Smooth muscle cell (in vitro differentiated cells): ENCODE results near the gene DEFB125. TPM values are rescaled to one million over a fixed set of nuclear protein-coding genes. Genes with fewer than 3 reads are reported as not detected.

Experiments
- DNase-seq: peaks from one replicate; lab custom pipeline; 2025; ENCODE audit not compliant: unreplicated experiment; lab: John Stamatoyannopoulos, UW
- H2AFZ ChIP-seq: fragments of 200-600 bp; sonication (generic); 2 replicates; pipeline ENCODE4 v1.6.0; 2016; ENCODE audit warnings: antibody characterized with exemption, low read depth, mild to moderate bottlenecking
- H3F3A ChIP-seq: fragments of 200-600 bp; sonication (generic); 2 replicates; pipeline ENCODE4 v1.6.0; 2017; ENCODE audit warnings: antibody characterized with exemption, low read depth
- H3K27ac ChIP-seq: fragments of 200-600 bp; sonication (generic); 2 replicates; pipeline ENCODE4 v1.5.1; 2016; ENCODE audit warnings: low read depth, mild to moderate bottlenecking
- H3K27me3 ChIP-seq: fragments of 200-600 bp; sonication (generic); 2 replicates; pipeline ENCODE4 v1.6.1; 2016; ENCODE audit warnings: low read depth, mild to moderate bottlenecking
- H3K36me3 ChIP-seq: fragments of 200-600 bp; sonication (generic); 2 replicates; pipeline ENCODE4 v1.5.1; 2016; ENCODE audit warnings: low read depth
- H3K4me1 ChIP-seq: fragments of 200-600 bp; sonication (generic); 2 replicates; pipeline ENCODE4 v1.5.1; 2016; ENCODE audit warnings: low read depth
- H3K4me2 ChIP-seq: fragments of 200-600 bp; sonication (generic); 2 replicates; pipeline ENCODE4 v1.6.0; 2016; ENCODE audit warnings: mild to moderate bottlenecking
- H3K4me3 ChIP-seq: fragments of 200-600 bp; sonication (generic); 2 replicates; pipeline ENCODE4 v1.5.1; 2016; ENCODE audit warnings: mild to moderate bottlenecking
- H3K79me2 ChIP-seq: fragments of 200-600 bp; sonication (generic); 2 replicates; pipeline ENCODE4 v1.6.0; 2016; ENCODE audit warnings: low read depth, mild to moderate bottlenecking
- H3K9ac ChIP-seq: fragments of 200-600 bp; sonication (generic); 2 replicates; pipeline ENCODE4 v1.6.0; 2016; ENCODE audit warnings: low read depth
- H3K9me3 ChIP-seq: fragments of 200-600 bp; sonication (generic); replicated peaks from 2 replicates; pipeline ENCODE4 v1.5.1; 2016; ENCODE audit warnings: low read depth
- H4K20me1 ChIP-seq: fragments of 200-600 bp; sonication (generic); 2 replicates; pipeline ENCODE4 v1.6.0; 2016; ENCODE audit warnings: low read depth
- WGBS: methylation state at CpG from one replicate; pipeline ENCODE4 v1.1.7; 2016; ENCODE audit warnings: low lambda C conversion rate; 5-methylcytosine and 5-hydroxymethylcytosine counted together
- polyA plus RNA-seq: library from polyadenylated mRNA; unstranded; fragments of >200 nt; fragmentation: Nextera tagmentation; extraction: Ambion mirVana; gene quantifications from 2 replicates; pipeline ENCODE4 v1.2.1, GENCODE V29; 2016
- total RNA-seq: library from RNA; depleted of rRNA; stranded (reverse); fragments of >200 nt; gene quantifications from 2 replicates; pipeline ENCODE4 v1.2.3, GENCODE V29; 2014
- TF ChIP-seq, protein P1 (sequence below): fragments of 200-600 bp; sonication (generic); IDR thresholded peaks from 2 replicates; pipeline ENCODE4 v1.5.1; 2017; ENCODE audit warnings: borderline replicate concordance, mild to moderate bottlenecking, antibody characterized with exemption; ENCODE audit not compliant: insufficient read depth, poor library complexity, severe bottlenecking

The DEFB125 gene
- total and polyA plus RNA-seq, 2 experiments from 2014 or later, result not detected

DNA sequence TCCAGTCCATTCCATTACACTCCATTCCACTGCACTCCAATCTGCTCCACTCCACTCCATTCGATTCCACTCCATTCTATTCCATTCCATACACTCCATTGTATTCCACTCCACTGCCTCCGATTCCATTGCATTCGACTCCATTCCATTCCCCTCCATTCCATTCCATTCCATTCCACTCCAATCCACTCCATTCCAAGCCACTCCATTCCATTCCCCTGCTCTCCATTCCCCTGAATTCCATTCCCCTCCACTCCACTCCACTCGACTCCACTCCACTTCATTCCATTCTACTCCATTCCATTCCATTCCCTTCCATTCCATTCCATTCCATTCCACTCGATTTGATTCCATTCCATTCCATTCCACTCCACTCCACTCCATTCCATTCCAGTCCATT is 25.7 kb upstream of the DEFB125 start:
- Histone ChIP-seq H3K4me1 (no peaks in the 10 kb centered on the region), H3K9ac (no peak overlapping the region), H3K4me2 (no peak overlapping the region), H3K9me3 (no peaks in the 10 kb centered on the region), H3K27ac (no peak overlapping the region), H3K27me3 (no peaks in the 10 kb centered on the region), H3K36me3 (no peaks in the 10 kb centered on the region), H3F3A (no peaks in the 10 kb centered on the region), H4K20me1 (no peaks in the 10 kb centered on the region), H3K4me3 (no peak overlapping the region), H2AFZ (no peak overlapping the region), H3K79me2 (no peaks in the 10 kb centered on the region)
- TF ChIP-seq, protein P1, sequence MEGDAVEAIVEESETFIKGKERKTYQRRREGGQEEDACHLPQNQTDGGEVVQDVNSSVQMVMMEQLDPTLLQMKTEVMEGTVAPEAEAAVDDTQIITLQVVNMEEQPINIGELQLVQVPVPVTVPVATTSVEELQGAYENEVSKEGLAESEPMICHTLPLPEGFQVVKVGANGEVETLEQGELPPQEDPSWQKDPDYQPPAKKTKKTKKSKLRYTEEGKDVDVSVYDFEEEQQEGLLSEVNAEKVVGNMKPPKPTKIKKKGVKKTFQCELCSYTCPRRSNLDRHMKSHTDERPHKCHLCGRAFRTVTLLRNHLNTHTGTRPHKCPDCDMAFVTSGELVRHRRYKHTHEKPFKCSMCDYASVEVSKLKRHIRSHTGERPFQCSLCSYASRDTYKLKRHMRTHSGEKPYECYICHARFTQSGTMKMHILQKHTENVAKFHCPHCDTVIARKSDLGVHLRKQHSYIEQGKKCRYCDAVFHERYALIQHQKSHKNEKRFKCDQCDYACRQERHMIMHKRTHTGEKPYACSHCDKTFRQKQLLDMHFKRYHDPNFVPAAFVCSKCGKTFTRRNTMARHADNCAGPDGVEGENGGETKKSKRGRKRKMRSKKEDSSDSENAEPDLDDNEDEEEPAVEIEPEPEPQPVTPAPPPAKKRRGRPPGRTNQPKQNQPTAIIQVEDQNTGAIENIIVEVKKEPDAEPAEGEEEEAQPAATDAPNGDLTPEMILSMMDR, result no peak
- 69% methylated on average over 5 of the region's 5 CpGs for WGBS
- no peak for DNase-seq

GRCh38 chr20:62487-62886 is 25.0 kb upstream of the DEFB125 start:
- Histone ChIP-seq H3K27ac (no peak overlapping the region), H3K27me3 (no peaks in the 10 kb centered on the region), H2AFZ (no peak overlapping the region), H3F3A (no peaks in the 10 kb centered on the region), H3K79me2 (no peaks in the 10 kb centered on the region), H3K9me3 (no peaks in the 10 kb centered on the region), H3K4me3 (no peak overlapping the region), H4K20me1 (no peaks in the 10 kb centered on the region), H3K4me2 (no peak overlapping the region), H3K36me3 (no peaks in the 10 kb centered on the region), H3K4me1 (no peaks in the 10 kb centered on the region), H3K9ac (no peak overlapping the region)
- 74% methylated on average over 3 of the region's 3 CpGs for WGBS
- no peak for DNase-seq
- TF ChIP-seq, protein P1, result no peak

DNA sequence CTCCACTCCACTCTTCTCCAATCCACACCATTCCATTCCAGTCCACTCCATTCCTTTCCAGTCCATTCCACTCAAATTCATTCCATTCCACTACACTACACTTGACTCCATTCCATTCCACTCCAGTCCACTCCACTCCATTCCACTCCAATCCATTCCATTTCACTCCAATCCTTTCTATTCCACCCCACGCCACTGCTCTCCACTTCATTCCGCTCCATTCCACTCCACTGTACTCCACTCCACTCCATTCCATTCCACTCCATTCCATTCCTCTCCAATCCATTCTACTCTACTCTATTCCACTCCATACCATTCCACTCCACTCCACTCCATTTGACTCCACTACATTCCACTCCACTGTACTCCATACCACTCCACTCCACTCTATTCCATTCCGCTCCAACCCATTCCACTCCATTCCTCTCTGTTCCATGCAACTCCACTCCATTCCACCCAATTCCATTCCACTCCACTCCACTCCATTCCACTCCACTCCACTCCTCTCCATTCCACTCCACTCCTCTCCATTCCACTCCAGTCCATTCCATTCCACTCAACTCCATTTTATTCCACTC is 23.4 kb upstream of the DEFB125 start:
- peaks cover 2% of the 10 kb centered on the region for H3K9me3 ChIP-seq
- H3K27ac ChIP-seq, result no peak overlapping the region
- TF ChIP-seq, protein P1, result no peak
- H2AFZ ChIP-seq, result no peak overlapping the region
- H3K9ac ChIP-seq, result no peak overlapping the region
- H3K27me3 ChIP-seq, result no peaks in the 10 kb centered on the region
- no peaks in the 10 kb centered on the region for H3K36me3 ChIP-seq
- H3K79me2 ChIP-seq, result no peaks in the 10 kb centered on the region
- no peaks in the 10 kb centered on the region for H3K4me1 ChIP-seq
- H3K4me2 ChIP-seq, result no peak overlapping the region
- DNase-seq, result no peak
- H4K20me1 ChIP-seq, result no peaks in the 10 kb centered on the region
- H3K4me3 ChIP-seq, result no peak overlapping the region
- WGBS, result 79% methylated on average over 3 of the region's 3 CpGs
- H3F3A ChIP-seq, result no peaks in the 10 kb centered on the region

GRCh38 chr20:64766-65322 is 22.6 kb upstream of the DEFB125 start:
- Histone ChIP-seq H3K4me2 (no peak overlapping the region), H4K20me1 (no peaks in the 10 kb centered on the region), H3K9ac (no peak overlapping the region), H3K79me2 (no peaks in the 10 kb centered on the region), H3K36me3 (no peaks in the 10 kb centered on the region), H3F3A (no peaks in the 10 kb centered on the region), H3K4me1 (no peaks in the 10 kb centered on the region), H3K27ac (no peak overlapping the region), H3K4me3 (no peak overlapping the region), H3K9me3 (peaks cover 2% of the 10 kb centered on the region), H2AFZ (no peak overlapping the region), H3K27me3 (no peaks in the 10 kb centered on the region)
- TF ChIP-seq, protein P1, result no peak
- DNase-seq, result no peak
- 94% methylated on average over 2 of the region's 2 CpGs for WGBS
